Neuronal stem cell (in vitro differentiated cells): ENCODE measurements around the gene CEACAM1.

Experiments
- DNase-seq: peaks from one replicate; pipeline ENCODE4 v3.0.0-alpha.2; 2013; ENCODE audit warnings: low spot score
- H2AFZ ChIP-seq: one replicate; pipeline ENCODE4 v1.6.1; 2013; ENCODE audit warnings: mild to moderate bottlenecking, low read length, inconsistent platforms
- H2AK5ac ChIP-seq: 2 replicates; pipeline ENCODE4 v1.6.1; 2013; ENCODE audit warnings: low read depth, mild to moderate bottlenecking, inconsistent platforms, low read length, moderate library complexity, mixed read lengths
- H2BK120ac ChIP-seq: 2 replicates; pipeline ENCODE4 v1.6.1; 2013; ENCODE audit warnings: low read depth, mild to moderate bottlenecking, inconsistent platforms, low read length, moderate library complexity, mixed read lengths
- H2BK12ac ChIP-seq: one replicate; pipeline ENCODE4 v1.6.1; 2013; ENCODE audit warnings: low read length, inconsistent platforms
- H2BK15ac ChIP-seq: 2 replicates; pipeline ENCODE4 v1.6.1; 2013; ENCODE audit warnings: mild to moderate bottlenecking, low read length, inconsistent platforms, mixed read lengths
- H2BK5ac ChIP-seq: one replicate; pipeline ENCODE4 v1.6.1; 2013; ENCODE audit warnings: inconsistent platforms, mild to moderate bottlenecking, low read length, moderate library complexity
- H3K14ac ChIP-seq: one replicate; pipeline ENCODE4 v1.6.1; 2013; ENCODE audit warnings: low read length, inconsistent platforms
- H3K18ac ChIP-seq: 2 replicates; pipeline ENCODE4 v1.6.1; 2013; ENCODE audit warnings: low read length, inconsistent platforms
- H3K23ac ChIP-seq: 2 replicates; pipeline ENCODE4 v1.6.1; 2013; ENCODE audit warnings: low read depth, mild to moderate bottlenecking, mixed read lengths, low read length, inconsistent platforms; ENCODE audit not compliant: poor library complexity
- H3K27ac ChIP-seq: replicated peaks from 3 replicates; pipeline ENCODE4 v1.5.1; 2013; ENCODE audit warnings: low read length, inconsistent platforms
- H3K27me3 ChIP-seq, 3 experiments: 2 replicates each; pipeline ENCODE4 v1.6.1; 2013; ENCODE audit warnings: low read length in 3 of 3, mild to moderate bottlenecking in 2 of 3, inconsistent platforms in 1 of 3, low read depth in 1 of 3, mixed read lengths in 1 of 3, moderate library complexity in 1 of 3; ENCODE audit not compliant: control insufficient read depth in 3 of 3, insufficient read depth in 3 of 3
- H3K36me3 ChIP-seq, 2 donors: replicated peaks in 1 of 2; 2 replicates each; pipeline ENCODE4 v1.6.1; 2013; ENCODE audit warnings: low read length in 2 of 2; ENCODE audit not compliant: control insufficient read depth in 2 of 2, insufficient read depth in 2 of 2
- H3K4ac ChIP-seq: 2 replicates; pipeline ENCODE4 v1.6.1; 2013; ENCODE audit warnings: inconsistent platforms, mild to moderate bottlenecking, low read length, moderate library complexity
- H3K4me1 ChIP-seq, 2 donors: 1 replicate in 1 of 2; 2 replicates in 1 of 2; pipeline ENCODE4 v1.6.1; 2013; ENCODE audit warnings: low read length in 2 of 2, low read depth in 1 of 2; ENCODE audit not compliant: control insufficient read depth in 2 of 2, insufficient read depth in 1 of 2
- H3K4me2 ChIP-seq: one replicate; pipeline ENCODE4 v1.6.1; 2013; ENCODE audit warnings: mild to moderate bottlenecking, low read length, inconsistent platforms; ENCODE audit not compliant: insufficient read depth, poor library complexity, severe bottlenecking
- H3K4me3 ChIP-seq, 2 donors: 2 replicates each; pipeline ENCODE4 v1.5.1; 2013; ENCODE audit warnings: low read length in 2 of 2, mild to moderate bottlenecking in 2 of 2, inconsistent platforms in 1 of 2, moderate library complexity in 1 of 2
- H3K79me1 ChIP-seq: one replicate; pipeline ENCODE4 v1.6.1; 2013; ENCODE audit warnings: low read depth, mild to moderate bottlenecking, inconsistent platforms, low read length, moderate library complexity
- H3K9ac ChIP-seq: one replicate; pipeline ENCODE4 v1.6.1; 2013; ENCODE audit warnings: mild to moderate bottlenecking, low read depth, low read length, inconsistent platforms; ENCODE audit not compliant: poor library complexity
- H3K9me3 ChIP-seq, 2 donors: replicated peaks in 1 of 2; 2 replicates each; pipeline versions ENCODE3 to v1.6.1; 2013; ENCODE audit warnings: low read length in 2 of 2, mild to moderate bottlenecking in 2 of 2, inconsistent platforms in 1 of 2, low read depth in 1 of 2, mixed read lengths in 1 of 2, moderate library complexity in 1 of 2; ENCODE audit not compliant: control insufficient read depth in 2 of 2, insufficient read depth in 1 of 2
- H4K8ac ChIP-seq: one replicate; pipeline ENCODE4 v1.6.1; 2013; ENCODE audit warnings: low read depth, mild to moderate bottlenecking, inconsistent platforms, low read length, moderate library complexity
- H4K91ac ChIP-seq: one replicate; pipeline ENCODE4 v1.6.1; 2013; ENCODE audit warnings: low read length, low read depth, mild to moderate bottlenecking, inconsistent platforms; ENCODE audit not compliant: poor library complexity
- WGBS, 2 donors: extraction: QIAGEN DNeasy Blood & Tissue Kit; methylation state at CpG; one replicate each; pipeline ENCODE4 v1.1.7; 2013; ENCODE audit warnings: missing lambda C conversion rate in 2 of 2, mixed read lengths in 1 of 2; ENCODE audit not compliant: insufficient read length in 2 of 2, insufficient replicate concordance in 1 of 2; ENCODE audit errors: extremely low coverage in 2 of 2; 5-methylcytosine and 5-hydroxymethylcytosine counted together

Gene CEACAM1

GRCh38 chr19:42468273-42468796, 59.9 kb downstream of the CEACAM1 start:
- Histone ChIP-seq H3K4me3 (no peak overlapping the region), H3K9ac (no peak overlapping the region), H3K27ac (no peak overlapping the region), H3K27me3 (no peaks in the 10 kb centered on the region), H3K14ac (no peak overlapping the region), H3K4me1 (peaks cover 5% of the 10 kb centered on the region in 2 donors), H2BK120ac (no peak overlapping the region), H4K91ac (no peak overlapping the region), H3K4me2 (no peak overlapping the region), H3K9me3 (no peaks in the 10 kb centered on the region), H2AFZ (no peak overlapping the region), H2BK15ac (no peak overlapping the region), H3K4ac (no peak overlapping the region), H2BK12ac (no peak overlapping the region), H3K79me1 (no peaks in the 10 kb centered on the region), H4K8ac (no peak overlapping the region), H3K36me3 (no peaks in the 10 kb centered on the region), H3K23ac (no peak overlapping the region), H2BK5ac (no peak overlapping the region), H2AK5ac (no peak overlapping the region), H3K18ac (no peak overlapping the region)
- DNase-seq, result no peak
- WGBS, 2 donors, result no CpG with 5 or more reads among the region's 3 CpGs

- DNase-seq, result no peak
- no peak overlapping the region for H3K14ac ChIP-seq
- no peak overlapping the region for H4K8ac ChIP-seq
- no peak overlapping the region for H3K4me3 ChIP-seq
- H3K9ac ChIP-seq, result no peak overlapping the region
- no peak overlapping the region for H2BK5ac ChIP-seq
- no peak overlapping the region for H3K27ac ChIP-seq
- H2AK5ac ChIP-seq, result no peak overlapping the region
- H3K9me3 ChIP-seq, result no peaks in the 10 kb centered on the region
- no peaks in the 10 kb centered on the region for H3K79me1 ChIP-seq
- no peak overlapping the region for H3K18ac ChIP-seq
- no peaks in the 10 kb centered on the region for H3K36me3 ChIP-seq
- H3K27me3 ChIP-seq, result no peaks in the 10 kb centered on the region
- WGBS, 2 donors, result no CpG with 5 or more reads among the region's 5 CpGs
- no peak overlapping the region for H3K4ac ChIP-seq
- H2AFZ ChIP-seq, result no peak overlapping the region
- H3K4me2 ChIP-seq, result no peak overlapping the region
- H3K23ac ChIP-seq, result no peak overlapping the region
- H3K4me1 ChIP-seq, result peaks cover 5% of the 10 kb centered on the region in 2 donors
- no peak overlapping the region for H2BK12ac ChIP-seq
- H4K91ac ChIP-seq, result no peak overlapping the region
- no peak overlapping the region for H2BK15ac ChIP-seq
- no peak overlapping the region for H2BK120ac ChIP-seq
These were observed 61.0 kb downstream of the CEACAM1 start for GRCh38 chr19:42467183-42467760.

DNA sequence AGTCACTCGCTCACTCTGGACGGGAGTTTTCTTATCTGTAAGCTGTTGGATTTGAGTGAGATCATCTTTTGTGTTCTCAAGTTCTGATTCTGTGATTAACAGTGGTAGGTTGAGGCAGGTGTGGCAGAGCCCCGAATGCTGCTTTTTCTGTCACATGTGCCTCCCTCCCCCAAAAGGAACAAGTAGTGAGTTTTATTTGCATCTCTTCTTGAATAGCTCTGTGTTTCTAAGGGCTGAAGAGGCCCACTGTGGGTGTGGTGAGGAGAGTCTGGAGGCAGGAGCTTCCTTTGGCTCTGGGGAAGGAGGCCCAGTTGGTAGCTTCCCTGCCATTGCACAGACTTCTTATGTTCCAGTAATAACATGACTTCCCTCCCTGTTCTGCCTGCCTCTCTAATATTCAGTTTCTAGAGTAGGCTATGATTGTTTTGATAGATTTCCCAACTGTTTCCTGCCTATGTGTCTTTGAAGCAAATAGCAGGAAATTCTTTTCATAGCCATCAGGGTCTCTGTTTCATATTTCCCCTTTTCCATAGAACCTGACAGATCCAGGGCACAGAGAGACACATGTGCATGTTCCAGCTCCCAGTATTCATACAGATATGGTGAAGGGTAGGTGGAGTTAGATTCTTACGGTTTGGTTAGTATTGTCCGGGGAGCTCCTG, 61.6 kb downstream of the CEACAM1 start:
- H3K27me3 ChIP-seq, result no peaks in the 10 kb centered on the region
- no peak overlapping the region for H4K91ac ChIP-seq
- no peaks in the 10 kb centered on the region for H3K79me1 ChIP-seq
- H3K36me3 ChIP-seq, result no peaks in the 10 kb centered on the region
- H3K4me2 ChIP-seq, result no peak overlapping the region
- H2BK15ac ChIP-seq, result no peak overlapping the region
- H3K23ac ChIP-seq, result no peak overlapping the region
- H3K14ac ChIP-seq, result no peak overlapping the region
- no CpG with 5 or more reads among the region's 5 CpGs for WGBS, 2 donors
- H2BK5ac ChIP-seq, result no peak overlapping the region
- no peak overlapping the region for H3K4ac ChIP-seq
- no peak overlapping the region for H2AK5ac ChIP-seq
- H3K27ac ChIP-seq, result no peak overlapping the region
- H2AFZ ChIP-seq, result no peak overlapping the region
- DNase-seq, result no peak
- H4K8ac ChIP-seq, result no peak overlapping the region
- no peak overlapping the region for H3K9ac ChIP-seq
- no peaks in the 10 kb centered on the region for H3K9me3 ChIP-seq
- H2BK12ac ChIP-seq, result no peak overlapping the region
- H3K4me3 ChIP-seq, result no peak overlapping the region
- H2BK120ac ChIP-seq, result no peak overlapping the region
- H3K18ac ChIP-seq, result no peak overlapping the region
- H3K4me1 ChIP-seq, result peaks cover 5% of the 10 kb centered on the region in 2 donors

DNA sequence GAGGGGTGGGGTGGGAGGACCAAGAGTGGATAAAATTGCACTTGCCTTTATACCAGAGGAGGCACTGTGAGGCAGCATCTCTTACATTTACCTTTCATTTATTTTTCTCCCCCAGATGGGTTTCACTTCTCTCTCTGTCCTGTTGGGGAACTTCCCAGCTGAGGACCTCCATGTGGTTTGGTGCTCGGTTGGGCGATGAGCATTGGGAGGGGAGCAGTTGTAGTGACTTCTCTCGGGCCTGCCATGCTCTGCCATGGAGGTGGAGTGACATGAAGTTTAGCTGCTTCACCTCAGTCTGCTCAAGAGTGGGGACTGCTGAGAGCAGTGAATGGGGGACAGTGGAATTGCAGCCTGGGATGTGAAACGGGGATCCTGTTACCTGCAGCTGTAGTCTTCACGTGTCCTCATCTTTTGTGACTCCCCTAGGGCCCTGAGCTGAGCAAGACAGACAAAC, 62.4 kb downstream of the CEACAM1 start:
- WGBS, 2 donors, result no CpG with 5 or more reads among the region's 5 CpGs
- Histone ChIP-seq H3K4me3 (no peak overlapping the region), H4K8ac (no peak overlapping the region), H3K23ac (no peak overlapping the region), H3K9ac (no peak overlapping the region), H3K4me1 (peaks cover 5% of the 10 kb centered on the region in 2 donors), H4K91ac (no peak overlapping the region), H3K18ac (no peak overlapping the region), H3K36me3 (no peaks in the 10 kb centered on the region), H2AFZ (no peak overlapping the region), H2BK120ac (no peak overlapping the region), H3K4me2 (no peak overlapping the region), H3K4ac (no peak overlapping the region), H3K27ac (no peak overlapping the region), H2AK5ac (no peak overlapping the region), H3K14ac (no peak overlapping the region), H2BK15ac (no peak overlapping the region), H2BK5ac (no peak overlapping the region), H3K79me1 (no peaks in the 10 kb centered on the region), H3K9me3 (no peaks in the 10 kb centered on the region), H2BK12ac (no peak overlapping the region), H3K27me3 (no peaks in the 10 kb centered on the region)
- no peak for DNase-seq
